Endothelial cell of umbilical vein (primary cell): ENCODE measurements around the gene HEXIM1.

Source experiments
- EZH2 ChIP-seq: IDR thresholded peaks from 2 replicates; pipeline ENCODE4 v1.6.1; 2012; ENCODE audit warnings: borderline replicate concordance, low read depth, mild to moderate bottlenecking, moderate library complexity, low read length, inconsistent platforms; ENCODE audit not compliant: severe bottlenecking
- POLR2A ChIP-seq: IDR thresholded peaks from 2 replicates; pipeline ENCODE4 v1.6.1; 2012; ENCODE audit warnings: low read depth, mild to moderate bottlenecking, control low read depth, low read length
- POLR2AphosphoS5 ChIP-seq: IDR thresholded peaks from 2 replicates; pipeline ENCODE4 v1.6.1; 2012; ENCODE audit warnings: low read depth, mild to moderate bottlenecking, control low read depth, low read length, moderate library complexity; ENCODE audit not compliant: insufficient read depth
- TF ChIP-seq, protein P1 (sequence below), 2 donors: IDR thresholded peaks; 1 replicate in 1 of 2; 2 replicates in 1 of 2; pipeline ENCODE4 v1.5.1; 2011; ENCODE audit warnings: low read length in 2 of 2, mild to moderate bottlenecking in 2 of 2, moderate library complexity in 2 of 2, control low read depth in 1 of 2, inconsistent platforms in 1 of 2, low read depth in 1 of 2; ENCODE audit not compliant: insufficient read depth in 1 of 2; ENCODE audit errors: extremely low read depth in 1 of 2

DNA sequence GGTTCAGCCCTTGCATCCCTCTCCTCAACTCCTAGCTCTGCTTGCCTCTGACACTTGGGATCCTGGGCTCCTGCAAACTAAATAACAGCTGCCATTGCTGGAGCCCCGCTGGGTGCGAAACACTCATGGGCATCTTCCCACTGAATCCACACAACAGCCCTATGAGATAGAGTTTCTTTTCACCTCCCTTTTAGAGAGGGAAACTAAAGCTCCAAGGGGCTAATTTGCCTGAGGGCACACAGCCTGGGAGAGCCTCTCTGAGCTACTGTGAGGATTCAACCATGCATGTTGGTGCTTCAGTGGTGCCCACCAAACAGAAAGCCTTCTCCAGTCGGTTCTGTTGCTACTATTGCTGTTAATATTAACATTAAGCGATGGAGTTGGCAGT lies 8.7 kb upstream of the HEXIM1 start:
- TF ChIP-seq EZH2, result no peak
- TF ChIP-seq, protein P1, sequence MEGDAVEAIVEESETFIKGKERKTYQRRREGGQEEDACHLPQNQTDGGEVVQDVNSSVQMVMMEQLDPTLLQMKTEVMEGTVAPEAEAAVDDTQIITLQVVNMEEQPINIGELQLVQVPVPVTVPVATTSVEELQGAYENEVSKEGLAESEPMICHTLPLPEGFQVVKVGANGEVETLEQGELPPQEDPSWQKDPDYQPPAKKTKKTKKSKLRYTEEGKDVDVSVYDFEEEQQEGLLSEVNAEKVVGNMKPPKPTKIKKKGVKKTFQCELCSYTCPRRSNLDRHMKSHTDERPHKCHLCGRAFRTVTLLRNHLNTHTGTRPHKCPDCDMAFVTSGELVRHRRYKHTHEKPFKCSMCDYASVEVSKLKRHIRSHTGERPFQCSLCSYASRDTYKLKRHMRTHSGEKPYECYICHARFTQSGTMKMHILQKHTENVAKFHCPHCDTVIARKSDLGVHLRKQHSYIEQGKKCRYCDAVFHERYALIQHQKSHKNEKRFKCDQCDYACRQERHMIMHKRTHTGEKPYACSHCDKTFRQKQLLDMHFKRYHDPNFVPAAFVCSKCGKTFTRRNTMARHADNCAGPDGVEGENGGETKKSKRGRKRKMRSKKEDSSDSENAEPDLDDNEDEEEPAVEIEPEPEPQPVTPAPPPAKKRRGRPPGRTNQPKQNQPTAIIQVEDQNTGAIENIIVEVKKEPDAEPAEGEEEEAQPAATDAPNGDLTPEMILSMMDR (IDR thresholded peaks at IDR 0.05; ENCODE audit: extremely low read depth in 1 of 2, insufficient read depth in 1 of 2, low read depth in 1 of 2, low read length in 2 of 2), result no peak
- no peak for TF ChIP-seq POLR2AphosphoS5
- no peak for TF ChIP-seq POLR2A
